UCSD-AML1 (cell line): ENCODE results near the gene CPE.
"Not testable (repeated sequence)": the region's sequence is repeated elsewhere in the genome, so short reads cannot be mapped to it uniquely, and the experiment has no call there.

Experiments
- DNase-seq: peaks from one replicate; lab custom pipeline; 2025; ENCODE audit not compliant: unreplicated experiment; lab: John Stamatoyannopoulos, UW

The CPE gene

DNA sequence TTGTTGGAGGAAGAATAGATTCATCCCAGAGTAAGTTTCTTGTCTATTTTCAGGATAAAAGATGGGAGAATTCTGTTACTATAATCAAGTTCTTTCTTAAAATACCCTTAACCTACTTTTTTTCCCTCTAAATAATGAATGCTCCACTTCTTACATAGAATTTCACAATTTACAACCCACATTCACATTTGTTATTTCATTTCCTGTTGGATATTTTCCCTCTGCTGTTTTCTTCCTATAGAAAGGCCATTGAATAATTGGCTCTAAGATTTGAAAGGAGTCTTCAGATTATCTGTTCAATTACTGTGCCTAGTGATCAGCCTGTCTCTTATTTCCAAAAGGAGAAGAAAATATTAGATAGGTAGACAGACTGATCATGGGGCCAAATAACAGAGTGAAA is 79.7 kb downstream of the CPE start:
- no peak for DNase-seq

DNA sequence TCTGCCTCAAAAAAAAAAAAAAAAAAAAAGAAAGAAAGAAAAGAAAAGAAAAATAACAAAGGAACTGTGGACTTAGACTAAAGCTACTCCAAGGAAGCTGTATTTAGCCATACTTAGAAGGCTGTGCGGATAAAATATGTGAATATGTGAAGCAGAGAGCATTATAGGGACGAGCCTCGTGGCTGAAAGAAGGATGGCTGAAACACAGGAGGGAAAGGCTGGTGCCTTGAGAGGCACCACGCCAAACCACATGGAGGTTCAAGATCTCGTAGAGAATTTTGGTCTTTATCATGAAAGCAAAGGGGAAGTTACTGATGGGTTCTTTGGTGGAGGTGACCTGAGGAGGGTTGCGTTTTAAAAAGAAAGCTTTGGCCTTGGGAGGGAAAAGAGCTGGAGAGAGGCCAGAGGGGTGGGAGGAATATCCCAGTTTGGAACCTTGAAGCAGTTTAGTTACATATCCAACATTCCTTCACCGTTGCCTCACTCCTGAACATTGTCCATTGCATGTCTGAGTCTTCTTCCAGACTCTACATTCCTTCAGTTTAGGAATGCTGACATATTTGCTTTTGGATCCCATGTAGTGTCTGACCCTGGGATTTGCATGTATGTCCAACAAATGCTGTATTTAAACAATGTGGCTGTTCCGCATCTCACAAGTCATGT is 82.5 kb downstream of the CPE start:
- no peak for DNase-seq

DNA sequence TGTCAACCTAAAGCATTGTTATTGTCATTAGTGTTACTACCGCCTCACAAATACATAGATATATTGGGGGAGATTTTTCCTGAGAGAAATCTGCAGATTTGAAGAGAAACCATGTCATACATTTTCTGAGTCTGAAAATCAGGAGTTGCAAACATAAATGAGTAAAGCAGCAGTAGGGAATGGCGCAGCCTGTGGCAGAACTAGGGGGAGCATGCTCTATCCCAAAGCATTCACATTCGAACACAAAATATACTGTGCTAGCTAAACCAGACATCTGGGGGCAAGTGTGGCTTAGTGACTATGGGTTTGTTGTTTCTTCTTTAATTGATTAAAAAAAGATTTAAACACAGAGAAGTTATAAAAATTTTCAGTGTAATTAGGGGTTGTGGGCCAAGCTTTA is 83.2 kb downstream of the CPE start:
- DNase-seq = no peak

DNA sequence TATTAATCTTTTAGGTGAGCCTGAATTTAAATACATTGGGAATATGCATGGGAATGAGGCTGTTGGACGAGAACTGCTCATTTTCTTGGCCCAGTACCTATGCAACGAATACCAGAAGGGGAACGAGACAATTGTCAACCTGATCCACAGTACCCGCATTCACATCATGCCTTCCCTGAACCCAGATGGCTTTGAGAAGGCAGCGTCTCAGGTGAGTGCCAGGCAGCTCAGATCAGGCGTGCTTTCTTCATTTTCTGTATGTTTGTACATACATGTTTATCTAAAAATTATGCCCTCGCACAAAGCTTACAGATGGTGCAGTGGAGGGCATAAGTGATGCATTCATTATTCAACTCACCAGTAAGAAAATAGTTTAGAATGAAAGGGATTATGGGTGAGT is 85.6 kb downstream of the CPE start:
- no peak for DNase-seq

DNA sequence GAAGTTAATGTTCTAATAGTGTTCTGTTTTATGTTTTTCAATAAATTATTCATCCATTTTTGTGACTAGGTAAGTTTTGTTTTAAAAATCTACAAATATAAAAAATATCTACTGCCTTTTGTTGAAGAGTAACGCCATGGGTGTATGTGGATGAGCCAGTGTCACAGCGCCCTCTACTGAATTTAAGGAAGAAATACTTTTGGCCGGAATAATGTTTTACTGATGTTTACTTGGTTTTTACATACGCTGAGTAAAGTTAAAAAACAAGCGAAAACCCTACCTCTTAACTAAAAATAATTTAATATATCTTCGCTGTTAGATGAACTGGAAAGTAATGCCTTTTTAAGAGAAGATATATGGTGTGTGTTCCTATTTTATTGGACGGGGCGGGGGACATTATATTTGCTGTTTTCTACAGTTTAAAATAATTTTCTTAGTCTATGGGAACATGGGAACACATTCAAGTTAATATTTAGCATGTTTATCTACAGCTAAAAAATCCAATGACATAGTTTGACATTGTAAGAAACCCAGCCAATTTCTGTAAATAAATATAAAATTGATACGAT is 86.1 kb downstream of the CPE start:
- DNase-seq = no peak

DNA sequence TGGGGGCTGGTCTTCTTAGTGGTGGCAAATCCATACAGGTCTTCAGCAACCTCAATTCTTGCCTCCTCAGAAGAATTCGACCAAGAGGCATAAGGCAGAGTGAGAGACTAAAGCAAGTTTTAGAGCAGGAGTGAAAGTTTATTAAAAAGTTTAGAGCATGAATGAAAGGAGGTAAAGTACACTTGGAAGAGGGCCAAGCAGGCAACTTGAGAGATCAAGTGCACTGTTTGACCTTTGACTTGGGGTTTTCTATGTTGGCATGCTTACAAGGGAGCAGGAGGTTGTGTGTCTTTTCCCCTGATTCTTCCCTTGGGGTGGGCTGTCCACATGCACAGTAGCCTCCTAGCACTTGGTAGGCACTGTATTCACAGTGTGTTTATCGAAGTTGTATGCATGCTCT is 91.2 kb downstream of the CPE start:
- no peak for DNase-seq

DNA sequence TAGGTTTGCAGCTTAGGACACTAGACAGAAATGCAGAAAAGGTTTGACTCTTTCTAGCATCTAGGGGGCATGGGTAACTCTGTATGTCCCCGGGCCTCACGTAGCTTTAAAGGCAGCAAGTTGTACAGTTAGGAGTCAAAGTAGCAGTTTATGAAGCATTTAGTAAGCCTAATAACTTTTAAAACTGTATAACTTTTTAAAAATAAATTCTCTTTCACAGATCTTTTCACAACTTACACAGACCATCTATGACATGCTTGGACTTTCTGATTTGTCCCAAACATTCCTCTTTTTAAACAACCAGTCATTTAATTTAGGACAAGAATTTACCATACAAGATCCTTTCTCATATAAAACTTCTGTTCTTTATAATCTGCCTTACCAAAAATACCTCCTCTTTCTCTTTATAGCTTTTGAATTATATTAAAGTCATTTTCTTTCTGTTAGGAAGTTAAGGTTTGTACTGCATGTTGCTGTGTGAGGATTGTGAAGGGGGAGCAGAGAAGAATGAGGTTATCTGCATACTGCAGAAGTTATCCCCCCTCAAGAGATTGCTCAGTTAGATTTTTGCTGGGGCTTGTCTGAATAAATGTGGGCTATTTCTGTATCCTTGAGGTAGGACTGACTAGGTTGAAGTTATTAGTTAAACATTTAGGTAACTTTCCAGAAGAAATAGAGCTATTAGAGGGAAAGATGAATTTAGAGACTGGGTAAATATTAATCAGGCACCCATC is 94.3 kb downstream of the CPE start:
- no peak for DNase-seq

DNA sequence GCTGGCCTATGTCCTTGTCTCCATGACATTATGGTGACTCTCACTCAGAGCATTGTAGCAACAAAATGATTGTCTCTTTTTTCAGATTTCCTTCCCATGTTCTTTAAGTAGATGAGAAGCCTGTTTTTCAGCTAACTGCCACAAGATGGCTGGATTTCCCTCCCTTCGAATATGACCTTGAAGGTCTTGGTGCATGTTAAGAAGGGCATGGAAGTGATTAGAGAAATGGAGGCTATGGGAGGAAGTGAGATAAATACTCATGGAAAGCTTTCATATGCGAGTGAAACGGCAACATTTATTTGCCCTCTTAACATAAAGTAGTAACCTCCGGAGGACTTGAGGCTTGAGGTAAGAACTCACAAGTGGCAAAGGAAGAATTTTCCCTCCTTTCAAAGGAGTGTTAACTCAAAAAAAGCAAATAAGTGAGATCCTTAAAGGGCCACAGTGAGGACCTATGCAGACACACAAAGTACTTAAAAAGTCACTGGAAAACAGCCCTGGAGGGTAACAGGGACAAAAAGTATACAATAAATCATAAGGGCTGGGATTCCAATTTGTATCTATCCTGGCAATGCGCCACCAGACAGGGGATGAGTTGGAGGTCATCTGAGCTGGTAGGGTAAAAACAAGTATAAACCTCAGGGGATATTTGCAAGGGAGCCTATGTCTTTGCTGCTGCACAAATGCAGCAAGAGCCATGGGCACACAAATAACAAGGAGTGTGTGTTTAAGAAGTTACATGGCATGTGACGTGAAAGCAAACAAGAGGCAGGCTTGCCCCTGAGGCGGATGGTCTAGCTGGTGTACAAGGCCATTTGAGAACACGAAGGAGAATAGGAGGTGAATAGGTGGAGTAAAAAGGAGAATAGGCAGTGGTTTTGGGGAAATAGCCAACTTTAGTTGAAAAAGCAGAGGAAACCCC is 96.2 kb downstream of the CPE start:
- DNase-seq = no peak

DNA sequence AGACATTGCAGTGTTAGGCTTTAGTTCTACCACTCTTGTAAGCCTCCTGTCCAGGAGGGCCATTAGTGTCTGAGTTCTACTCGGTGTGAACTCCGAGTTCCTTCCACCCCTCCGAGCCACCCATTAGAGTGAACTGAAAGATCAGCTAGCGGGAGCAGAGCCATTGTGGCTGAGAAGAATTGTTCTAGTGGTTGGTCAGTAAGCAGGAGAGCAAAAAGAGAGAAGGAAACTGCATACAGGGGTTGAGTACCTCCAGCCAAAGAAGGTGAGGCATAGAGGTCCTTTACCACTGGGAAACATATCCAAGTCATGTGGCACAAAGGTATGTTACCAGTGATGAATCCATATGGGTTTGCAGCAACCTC is 96.9 kb downstream of the CPE start:
- no peak for DNase-seq

DNA sequence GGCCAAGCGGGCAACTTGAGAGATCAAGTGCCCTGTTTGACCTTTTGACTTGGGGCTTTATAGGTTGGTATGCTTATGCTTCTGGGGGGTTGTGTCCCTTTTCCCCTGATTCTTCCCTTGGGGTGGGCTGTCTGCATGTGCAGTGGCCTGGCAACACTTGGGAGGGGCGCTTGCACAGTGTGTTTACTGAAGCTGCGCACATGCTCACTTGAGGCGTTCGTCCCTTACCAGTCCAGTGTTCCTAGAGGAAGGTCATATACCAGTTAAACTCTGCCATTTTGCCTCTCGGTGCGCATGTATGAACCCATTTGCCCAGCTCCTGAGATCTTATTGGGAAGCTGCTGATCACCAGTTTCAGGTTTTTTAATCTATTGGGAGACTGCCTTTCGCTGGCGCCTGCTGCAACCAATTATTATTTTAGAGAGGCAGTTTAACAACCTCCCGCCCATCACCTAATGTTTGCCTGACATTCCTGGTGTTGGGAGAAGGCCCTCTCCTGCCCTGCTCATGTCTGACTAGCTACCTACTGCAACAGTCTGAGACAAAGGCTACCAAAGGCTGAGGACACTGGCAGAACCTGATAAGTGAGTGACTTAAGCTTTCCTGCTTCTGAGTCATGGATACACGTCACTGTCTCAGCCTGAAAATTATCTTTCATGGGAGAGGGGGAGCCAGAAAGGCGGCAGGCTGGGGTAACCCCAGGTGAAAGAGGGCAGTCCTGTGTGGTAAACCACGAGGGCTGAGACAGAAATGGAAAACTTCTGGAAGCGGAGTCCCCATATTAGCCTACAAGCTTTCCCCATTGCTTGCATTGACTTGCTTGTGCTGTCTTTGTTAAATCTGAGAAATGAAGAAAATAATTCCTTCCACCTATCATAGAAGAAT is 97.6 kb downstream of the CPE start:
- no peak for DNase-seq

DNA sequence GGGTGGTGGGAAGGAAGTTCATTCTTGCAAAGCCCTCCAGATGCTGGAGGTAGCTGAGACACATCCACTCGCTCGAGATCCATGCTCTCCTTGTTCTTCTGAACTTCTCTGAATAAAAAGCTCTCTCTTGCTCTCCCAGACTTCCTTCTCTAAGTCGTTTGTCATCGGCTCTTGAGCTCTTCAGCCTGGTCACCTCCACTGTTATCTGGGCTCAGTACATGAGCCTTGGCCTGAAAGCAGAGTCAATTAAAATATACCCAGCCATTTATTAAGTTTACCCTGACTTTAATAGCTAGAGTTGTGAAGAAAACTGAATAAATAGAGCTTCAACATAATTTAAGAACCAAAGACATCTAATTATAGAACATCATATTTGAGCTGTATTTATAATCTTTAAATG is 99.0 kb downstream of the CPE start:
- DNase-seq = no peak

DNA sequence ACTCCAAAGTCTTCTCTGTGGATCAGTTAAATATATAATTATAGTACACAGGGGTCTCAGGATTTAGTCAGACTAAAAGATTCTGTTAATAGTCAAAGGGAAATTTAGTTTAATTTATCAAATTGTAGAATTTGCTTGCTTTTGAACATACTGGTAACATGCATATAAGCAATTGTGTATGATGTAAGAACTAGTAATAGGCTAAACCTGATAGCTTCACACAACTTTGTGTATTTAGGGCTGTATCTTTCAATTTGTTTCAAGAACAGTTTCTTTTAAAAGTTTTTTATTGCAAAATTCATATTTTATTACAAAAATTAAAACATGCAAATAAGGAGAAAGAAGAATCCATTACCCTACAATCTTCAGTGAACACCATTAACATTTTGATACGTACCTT is 99.5 kb downstream of the CPE start:
- no peak for DNase-seq

DNA sequence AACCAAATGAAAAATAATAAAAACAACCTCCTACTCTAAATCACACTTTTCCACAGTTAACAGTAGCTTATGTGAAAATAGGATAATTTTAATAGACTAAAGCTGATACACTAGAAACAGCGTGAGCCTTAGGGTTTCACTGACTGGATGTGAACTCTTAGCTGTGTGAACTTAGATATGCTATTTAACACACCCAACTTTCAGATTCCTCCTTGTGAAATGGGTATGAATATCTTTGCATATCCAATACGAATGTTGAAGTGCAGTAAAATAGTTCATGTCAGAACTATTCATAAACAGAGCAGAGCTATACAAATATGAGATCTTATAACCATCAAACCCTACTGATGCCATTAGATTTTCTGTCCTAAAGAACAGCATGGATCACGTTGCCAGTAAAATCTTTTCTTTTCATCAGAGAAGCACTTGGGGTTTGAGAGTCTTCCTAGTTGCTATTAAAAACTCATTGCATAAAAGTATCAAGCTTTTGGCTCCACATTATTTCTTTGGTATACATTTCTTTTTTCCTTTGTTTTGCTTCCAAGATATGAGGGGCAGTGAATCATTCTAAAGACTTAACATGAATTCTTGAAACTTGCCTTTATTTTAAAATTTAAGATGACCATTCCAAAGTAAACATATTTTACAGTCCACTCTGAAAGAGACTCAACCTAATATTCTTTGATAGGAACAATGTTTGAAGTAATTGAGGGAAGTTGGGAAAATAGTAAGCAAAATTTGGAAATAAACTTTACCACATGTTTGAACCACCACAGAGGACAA is 102.4 kb downstream of the CPE start:
- no peak for DNase-seq

DNA sequence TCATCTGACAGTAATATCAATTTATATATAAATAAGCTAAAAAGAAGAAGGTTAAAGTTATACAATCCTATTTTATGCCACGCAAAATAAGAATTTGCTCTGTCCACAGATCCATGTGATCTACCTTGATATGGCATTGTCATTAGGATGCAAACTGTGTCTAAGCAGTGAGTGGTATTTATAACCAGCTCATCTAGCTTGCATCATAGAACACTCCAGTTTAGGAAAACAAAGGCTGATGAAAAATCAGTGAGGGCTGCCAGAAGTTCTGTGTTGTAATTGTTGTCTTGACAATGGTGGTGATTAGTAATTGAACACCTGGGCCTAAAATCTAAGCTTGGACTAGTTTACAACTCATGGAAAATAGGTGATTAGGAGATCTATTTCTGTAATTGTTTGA is 111.0 kb downstream of the CPE start:
- DNase-seq = no peak

DNA sequence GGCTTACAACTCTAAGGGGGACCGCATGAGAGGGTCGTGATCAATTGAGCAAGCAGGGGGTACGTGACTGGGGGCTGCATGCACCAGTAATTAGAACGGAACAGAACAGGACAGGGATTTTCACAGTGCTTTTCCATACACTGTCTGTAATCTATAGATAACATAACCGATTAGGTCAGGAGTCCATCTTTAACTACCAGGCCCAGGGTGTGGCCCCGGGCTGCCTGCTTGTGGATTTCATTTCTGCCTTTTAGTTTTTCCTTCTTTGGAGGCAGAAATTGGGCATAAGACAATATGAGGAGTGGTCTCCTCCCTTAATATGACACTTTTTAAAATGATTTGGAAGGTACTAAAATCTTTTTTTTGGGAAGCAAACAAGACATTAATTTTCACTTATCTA is 113.8 kb downstream of the CPE start:
- not testable (repeated sequence) for DNase-seq

DNA sequence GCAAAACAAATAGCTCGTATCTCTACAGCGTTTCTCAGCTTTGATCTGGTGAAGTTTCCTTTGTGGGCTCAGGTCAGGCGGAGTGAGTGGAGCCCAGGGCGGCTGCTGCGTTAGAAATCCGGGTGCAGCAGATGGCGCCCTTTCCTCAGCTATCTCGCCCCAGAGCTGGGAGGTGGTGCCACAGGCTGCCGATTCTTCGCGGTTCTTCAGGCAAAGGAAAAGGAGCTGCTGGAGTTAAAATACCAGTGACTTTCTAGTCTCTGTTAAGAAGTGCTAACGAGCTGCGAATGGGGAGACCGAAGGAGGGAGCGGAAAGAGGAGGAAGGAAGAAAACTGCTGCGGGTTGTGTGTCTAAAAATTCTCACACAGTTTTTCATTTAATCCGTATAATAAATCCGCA is 114.6 kb downstream of the CPE start:
- DNase-seq = peak; percentile 70

DNA sequence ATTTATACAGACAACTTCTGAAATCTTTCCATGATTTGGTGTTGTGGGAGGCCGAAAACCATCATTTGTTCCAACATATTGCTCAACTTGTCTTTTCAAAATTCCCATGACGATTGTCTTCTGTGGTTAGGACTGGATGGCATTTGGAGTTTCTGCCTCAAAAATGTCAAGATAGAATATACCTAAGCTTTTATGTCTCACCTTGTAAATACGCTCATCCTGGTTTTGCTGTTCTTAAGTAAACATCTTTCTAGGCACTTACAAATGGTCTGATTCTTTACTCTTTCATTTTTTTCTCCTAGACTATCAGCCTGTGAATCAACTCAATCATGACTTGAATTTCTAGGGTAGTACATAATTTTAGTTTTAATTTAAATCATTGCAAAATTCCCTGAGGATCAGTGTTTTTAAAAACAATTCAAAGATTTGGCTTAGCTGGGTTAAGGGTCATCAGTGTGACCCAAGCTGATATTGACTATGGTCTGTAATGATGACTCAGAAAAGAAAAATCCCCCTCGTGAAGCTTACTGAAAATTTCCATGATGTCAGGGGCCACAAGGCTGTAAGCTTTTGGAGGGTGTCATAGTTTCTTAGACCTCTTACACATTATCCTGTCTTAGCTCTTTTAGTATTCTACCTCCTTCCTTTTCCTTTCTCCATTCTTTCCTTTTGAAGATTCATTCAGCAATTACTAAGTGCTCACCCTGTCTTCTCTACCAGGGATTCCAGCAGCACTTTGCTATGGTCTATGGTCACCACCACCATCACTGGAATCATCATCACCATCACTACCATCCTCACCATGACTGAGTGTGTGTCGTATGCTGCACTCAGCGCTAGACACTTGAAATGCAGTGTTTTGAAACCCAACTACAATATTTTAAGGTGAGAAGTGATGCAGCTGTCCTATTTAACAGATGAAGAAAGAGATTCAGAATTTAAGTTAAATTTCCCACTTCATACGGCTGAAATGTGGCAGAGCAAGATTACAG is 124.4 kb downstream of the CPE start:
- no peak for DNase-seq

DNA sequence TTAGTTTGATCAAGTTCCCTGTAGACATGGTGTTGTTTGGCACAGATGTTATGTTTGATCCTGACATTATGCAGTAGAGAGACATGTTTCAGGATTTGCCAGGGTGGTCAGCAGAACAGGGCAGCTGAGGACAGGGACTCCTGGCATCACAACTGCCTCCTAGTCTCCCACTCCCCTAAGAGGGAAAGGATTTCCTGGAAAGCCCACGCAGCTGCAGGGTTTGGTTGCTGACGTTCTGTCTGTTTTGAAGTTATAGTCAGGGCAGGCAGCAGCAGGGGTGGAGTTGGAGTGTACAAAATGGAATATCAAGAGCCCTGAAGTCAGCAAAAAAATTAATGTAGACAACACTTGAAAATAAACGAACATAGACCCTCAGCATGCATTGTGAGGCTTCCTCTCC is 125.4 kb downstream of the CPE start:
- DNase-seq = no peak
